Adrenal gland (tissue), 5 donors: ENCODE results near the gene COL5A1.

ENCODE experiments used
- CTCF ChIP-seq, 6 experiments: fragments of 450-650 bp in 4 of 6; fragments of 200-600 bp in 2 of 6; sonication (generic) in 1 of 6; IDR thresholded peaks; 1 replicate in 5 of 6; 2 replicates in 1 of 6; pipeline versions ENCODE4 v1.5.1 to v1.8.0; 2016 to 2021; ENCODE audit warnings: antibody characterized with exemption in 6 of 6, mild to moderate bottlenecking in 2 of 6, moderate library complexity in 1 of 6
- POLR2A ChIP-seq, 2 donors: fragments of 450-650 bp; IDR thresholded peaks; one replicate each; pipeline ENCODE4 v1.6.1; 2017; ENCODE audit warnings: antibody characterized with exemption in 2 of 2, mild to moderate bottlenecking in 2 of 2, moderate library complexity in 1 of 2
- donor health status: DM: no; HTN: no; CAD: no.

- TF ChIP-seq POLR2A (IDR thresholded peaks at IDR 0.05), result no peak
- TF ChIP-seq CTCF (IDR thresholded peaks at IDR 0.05), result no peak
Observed at GRCh38 chr9:134621558-134622110, 20.0 kb upstream of the COL5A1 start.
